SK-N-MC (cell line): ENCODE measurements around the gene POU2F3.

ENCODE experiments used
- DNase-seq: peaks from one replicate; pipeline ENCODE4 v3.0.0-alpha.2; 2011; ENCODE audit warnings: low read depth, low spot score
- H3K27ac ChIP-seq: fragments of 200-600 bp; sonication (generic); 2 replicates; pipeline ENCODE4 v1.5.1; 2016; ENCODE audit warnings: mixed run types
- H3K36me3 ChIP-seq: fragments of 200-600 bp; sonication (generic); 2 replicates; pipeline ENCODE4 v1.6.1; 2017; ENCODE audit warnings: antibody characterized with exemption, low read length, mixed read lengths; ENCODE audit not compliant: insufficient read depth
- H3K4me3 ChIP-seq: fragments of 200-600 bp; sonication (generic); 2 replicates; pipeline ENCODE4 v1.5.1; 2016
- H3K9ac ChIP-seq: fragments of 200-600 bp; sonication (generic); 2 replicates; pipeline ENCODE4 v1.8.0; 2017; ENCODE audit warnings: mixed run types, mixed read lengths; ENCODE audit not compliant: insufficient read length
- H3K9me3 ChIP-seq: fragments of 200-600 bp; sonication (generic); 2 replicates; pipeline ENCODE4 v1.6.1; 2017; ENCODE audit warnings: low read depth, mild to moderate bottlenecking, antibody characterized with exemption, low read length, moderate library complexity, mixed read lengths
- EZH2 ChIP-seq: fragments of 200-600 bp; sonication (generic); IDR thresholded peaks from one replicate; pipeline ENCODE4 v1.6.1; 2017; ENCODE audit warnings: antibody characterized with exemption
- FOXP2 ChIP-seq: optimal IDR thresholded peaks from 2 replicates; pipeline ENCODE3; 2011; ENCODE audit warnings: mild to moderate bottlenecking, moderate library complexity; ENCODE audit not compliant: insufficient read depth; ENCODE audit errors: extremely low read length, control extremely low read depth
- POLR2AphosphoS5 ChIP-seq: IDR thresholded peaks from 2 replicates; pipeline ENCODE4 v1.6.1; 2012; ENCODE audit warnings: mild to moderate bottlenecking, low read depth, low read length, borderline replicate concordance

The POU2F3 gene

GRCh38 chr11:120236169-120237107, 3.5 kb upstream of the POU2F3 start:
- Histone ChIP-seq H3K36me3 (no peaks in the 10 kb centered on the region), H3K4me3 (no peak overlapping the region), H3K9ac (no peak overlapping the region), H3K27ac (peak overlapping the region; percentile 64; the same call in 1 of the 2 replicates), H3K9me3 (no peaks in the 10 kb centered on the region)
- TF ChIP-seq FOXP2 = no peak
- TF ChIP-seq POLR2AphosphoS5 = peak; percentile 85
- TF ChIP-seq EZH2 = no peak
- peak; percentile 28 for DNase-seq

GRCh38 chr11:120238968-120239620, 846 bp upstream of the POU2F3 start:
- no peak overlapping the region for H3K27ac ChIP-seq
- no peaks in the 10 kb centered on the region for H3K36me3 ChIP-seq
- TF ChIP-seq POLR2AphosphoS5 = no peak
- TF ChIP-seq FOXP2 = no peak
- TF ChIP-seq EZH2 = no peak
- no peak for DNase-seq
- no peak overlapping the region for H3K4me3 ChIP-seq
- H3K9ac ChIP-seq = no peak overlapping the region
- H3K9me3 ChIP-seq = no peaks in the 10 kb centered on the region

- no peaks in the 10 kb centered on the region for H3K36me3 ChIP-seq
- H3K4me3 ChIP-seq = no peak overlapping the region
- no peaks in the 10 kb centered on the region for H3K9me3 ChIP-seq
- no peak for DNase-seq
- H3K9ac ChIP-seq = no peak overlapping the region
- no peak overlapping the region for H3K27ac ChIP-seq
- no peak for TF ChIP-seq POLR2AphosphoS5
- TF ChIP-seq FOXP2 = no peak
- TF ChIP-seq EZH2 = no peak
Observed at GRCh38 chr11:120240866-120241265, 926 bp downstream of the POU2F3 start.

GRCh38 chr11:120241277-120241676, 1.3 kb downstream of the POU2F3 start:
- no peak overlapping the region for H3K27ac ChIP-seq
- no peak overlapping the region for H3K4me3 ChIP-seq
- no peaks in the 10 kb centered on the region for H3K9me3 ChIP-seq
- DNase-seq = no peak
- no peaks in the 10 kb centered on the region for H3K36me3 ChIP-seq
- TF ChIP-seq POLR2AphosphoS5 (no peak), EZH2 (no peak), FOXP2 (no peak)
- no peak overlapping the region for H3K9ac ChIP-seq

- no peak for DNase-seq
- Histone ChIP-seq H3K9me3 (no peaks in the 10 kb centered on the region), H3K36me3 (no peaks in the 10 kb centered on the region), H3K4me3 (no peak overlapping the region), H3K27ac (no peak overlapping the region), H3K9ac (no peak overlapping the region)
- no peak for TF ChIP-seq EZH2
- TF ChIP-seq FOXP2 = no peak
- no peak for TF ChIP-seq POLR2AphosphoS5
Observed at GRCh38 chr11:120243221-120243620, 3.3 kb downstream of the POU2F3 start.

- no peak overlapping the region for H3K9ac ChIP-seq
- no peak for DNase-seq
- no peaks in the 10 kb centered on the region for H3K36me3 ChIP-seq
- no peak overlapping the region for H3K27ac ChIP-seq
- H3K4me3 ChIP-seq = no peak overlapping the region
- H3K9me3 ChIP-seq = no peaks in the 10 kb centered on the region
- TF ChIP-seq FOXP2 (no peak), POLR2AphosphoS5 (no peak), EZH2 (no peak)
Observed at GRCh38 chr11:120244476-120245365, 4.8 kb downstream of the POU2F3 start.

- Histone ChIP-seq H3K27ac (no peak overlapping the region), H3K9me3 (no peaks in the 10 kb centered on the region), H3K36me3 (no peaks in the 10 kb centered on the region), H3K9ac (no peak overlapping the region), H3K4me3 (no peak overlapping the region)
- no peak for DNase-seq
- TF ChIP-seq FOXP2 (no peak), POLR2AphosphoS5 (no peak), EZH2 (no peak)
Observed at GRCh38 chr11:120245434-120245833, 5.5 kb downstream of the POU2F3 start.

- Histone ChIP-seq H3K9ac (no peak overlapping the region), H3K27ac (no peak overlapping the region), H3K36me3 (no peaks in the 10 kb centered on the region), H3K4me3 (no peak overlapping the region), H3K9me3 (no peaks in the 10 kb centered on the region)
- no peak for DNase-seq
- no peak for TF ChIP-seq FOXP2
- no peak for TF ChIP-seq EZH2
- no peak for TF ChIP-seq POLR2AphosphoS5
Observed at GRCh38 chr11:120248551-120249278, 8.8 kb downstream of the POU2F3 start.
